Ovary (tissue), 3 donors: ENCODE results near the gene PCSK5.

Source experiments
- EP300 ChIP-seq: sonication (generic); formaldehyde crosslinking; IDR thresholded peaks from one replicate; pipeline ENCODE4 v1.6.1; 2017; ENCODE audit warnings: antibody characterized with exemption
- POLR2A ChIP-seq: fragments of 450-650 bp; IDR thresholded peaks from one replicate; pipeline ENCODE4 v1.6.1; 2017; ENCODE audit warnings: antibody characterized with exemption, mild to moderate bottlenecking, moderate library complexity
- TF ChIP-seq, protein P1 (sequence below), 3 donors: fragments of 450-650 bp in 2 of 3; fragments of 200-600 bp in 1 of 3; IDR thresholded peaks; one replicate each; pipeline versions ENCODE4 v1.5.1 to v1.8.0; 2016 to 2022; ENCODE audit warnings: antibody characterized with exemption in 3 of 3, mild to moderate bottlenecking in 1 of 3
- donor health status: DM: no; HTN: no; CAD: no.

DNA sequence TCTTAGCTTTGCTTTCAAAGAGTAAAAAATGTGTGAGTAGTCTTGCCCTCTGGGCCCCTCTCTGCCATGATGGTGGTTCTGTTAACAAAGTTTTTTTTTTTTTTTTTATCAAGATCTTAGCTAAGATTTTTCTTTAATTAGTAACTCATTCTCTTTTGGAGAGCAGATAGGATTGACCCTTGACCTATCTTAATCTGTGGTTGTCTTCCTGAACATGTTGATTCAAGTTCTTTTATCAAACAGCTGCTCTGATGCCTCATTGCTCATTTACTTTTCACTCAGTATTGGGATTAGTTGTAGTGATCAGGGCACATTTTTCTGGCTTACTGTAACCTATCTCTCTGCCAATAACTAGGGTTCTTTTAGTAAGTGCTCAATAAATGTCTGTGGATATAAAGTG is 106.3 kb downstream of the PCSK5 start:
- TF ChIP-seq, protein P1, sequence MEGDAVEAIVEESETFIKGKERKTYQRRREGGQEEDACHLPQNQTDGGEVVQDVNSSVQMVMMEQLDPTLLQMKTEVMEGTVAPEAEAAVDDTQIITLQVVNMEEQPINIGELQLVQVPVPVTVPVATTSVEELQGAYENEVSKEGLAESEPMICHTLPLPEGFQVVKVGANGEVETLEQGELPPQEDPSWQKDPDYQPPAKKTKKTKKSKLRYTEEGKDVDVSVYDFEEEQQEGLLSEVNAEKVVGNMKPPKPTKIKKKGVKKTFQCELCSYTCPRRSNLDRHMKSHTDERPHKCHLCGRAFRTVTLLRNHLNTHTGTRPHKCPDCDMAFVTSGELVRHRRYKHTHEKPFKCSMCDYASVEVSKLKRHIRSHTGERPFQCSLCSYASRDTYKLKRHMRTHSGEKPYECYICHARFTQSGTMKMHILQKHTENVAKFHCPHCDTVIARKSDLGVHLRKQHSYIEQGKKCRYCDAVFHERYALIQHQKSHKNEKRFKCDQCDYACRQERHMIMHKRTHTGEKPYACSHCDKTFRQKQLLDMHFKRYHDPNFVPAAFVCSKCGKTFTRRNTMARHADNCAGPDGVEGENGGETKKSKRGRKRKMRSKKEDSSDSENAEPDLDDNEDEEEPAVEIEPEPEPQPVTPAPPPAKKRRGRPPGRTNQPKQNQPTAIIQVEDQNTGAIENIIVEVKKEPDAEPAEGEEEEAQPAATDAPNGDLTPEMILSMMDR (IDR thresholded peaks at IDR 0.05): no peak
- TF ChIP-seq POLR2A (no peak), EP300 (no peak)
